Gastrocnemius medialis (tissue), 4 donors: ENCODE data around the gene ACAN. TPM values are rescaled to one million over a fixed set of nuclear protein-coding genes. Genes with fewer than 3 reads are reported as not detected.

Experiments
- ATAC-seq, 2 donors: fragments of 150-250 bp; one replicate each; pipeline ENCODE4 v1.9.1; 2016
- DNase-seq, 2 donors: peaks; one replicate each; pipeline ENCODE4 v3.0.0-alpha.2; 2019
- H3K27ac ChIP-seq, 4 donors: fragments of 200-600 bp; sonication (generic); 1 replicate in 1 of 4; 2 replicates in 3 of 4; pipeline ENCODE4 v1.5.1; 2016 to 2018; ENCODE audit warnings: mild to moderate bottlenecking in 2 of 4, moderate library complexity in 1 of 4
- H3K27me3 ChIP-seq, 3 donors: fragments of 200-600 bp; sonication (generic) in 2 of 3; 1 replicate in 1 of 3; 2 replicates in 2 of 3; pipeline versions ENCODE4 v1.5.1 to v1.6.0; 2016 to 2019; ENCODE audit warnings: mild to moderate bottlenecking in 1 of 3, moderate library complexity in 1 of 3
- H3K36me3 ChIP-seq, 2 donors: fragments of 200-600 bp; sonication (generic) in 1 of 2; one replicate each; pipeline ENCODE4 v1.5.1; 2017 to 2018
- H3K4me1 ChIP-seq, 2 donors: fragments of 200-600 bp; sonication (generic) in 1 of 2; one replicate each; pipeline ENCODE4 v1.5.1; 2016 to 2017; ENCODE audit warnings: mild to moderate bottlenecking in 2 of 2
- H3K4me3 ChIP-seq, 4 donors: fragments of 200-600 bp; sonication (generic) in 3 of 4; 1 replicate in 1 of 4; 2 replicates in 3 of 4; pipeline ENCODE4 v1.5.1; 2016 to 2019; ENCODE audit warnings: mild to moderate bottlenecking in 2 of 4
- H3K9me3 ChIP-seq, 3 donors: fragments of 200-600 bp; sonication (generic) in 2 of 3; 1 replicate in 1 of 3; 2 replicates in 2 of 3; pipeline ENCODE4 v1.5.1; 2016 to 2019
- CTCF ChIP-seq, 5 experiments: fragments of 450-650 bp in 3 of 5; fragments of 200-600 bp in 2 of 5; sonication (generic) in 2 of 5; IDR thresholded peaks in 4 of 5; conservative IDR thresholded peaks in 1 of 5; 1 replicate in 4 of 5; 2 replicates in 1 of 5; pipeline ENCODE4 v1.5.1; 2016 to 2019; ENCODE audit warnings: antibody characterized with exemption in 5 of 5, mild to moderate bottlenecking in 3 of 5, moderate library complexity in 3 of 5
- POLR2A ChIP-seq, 2 donors: fragments of 450-650 bp; IDR thresholded peaks; one replicate each; pipeline ENCODE4 v1.6.1; 2017; ENCODE audit warnings: antibody characterized with exemption in 2 of 2, mild to moderate bottlenecking in 2 of 2, moderate library complexity in 2 of 2
- in situ Hi-C, 4 donors: fragments of 200-750 bp; cut with MboI; loops; one replicate each; pipeline versions ENCODE4 v1.15.0 to v1.8.0; 2017; ENCODE audit warnings: low sequenced_read_pairs in 4 of 4
- intact Hi-C: fragments of 100-400 bp; cut with DNase I; formaldehyde crosslinking; loops from one replicate; pipeline ENCODE4 v1.15.1; 2023; ENCODE audit warnings: low total_unique reads
- total RNA-seq, 4 donors: library from RNA; depleted of rRNA; stranded (reverse); fragments of >200 nt; gene quantifications; one replicate each; pipeline versions ENCODE4 v1.1.0 to v1.2.3, GENCODE V29; 2016

The ACAN gene
- total RNA-seq, 4 donors from 2014 or later = 0.04 to 1.7 TPM; not detected in 2

GRCh38 chr15:88900309-88900981 is 97.2 kb downstream of the ACAN start:
- H3K4me3 ChIP-seq = no peak overlapping the region
- H3K27ac ChIP-seq = peak overlapping the region; percentile 74 to 85 (median 79)
- intact Hi-C loops (no loop called here), in situ Hi-C loops (loop anchor here (5.0 to 25.0 kb wide), 4 partner anchors 114 to 264 kb away; no protein-coding TSS in a partner anchor)
- ATAC-seq = peak; percentile 58 to 65
- no peaks in the 10 kb centered on the region for H3K9me3 ChIP-seq
- peaks cover 25 to 51% of the 10 kb centered on the region in 2 donors for H3K4me1 ChIP-seq
- peaks cover 0 to 3% (median under 1%) of the 10 kb centered on the region in 3 donors for H3K27me3 ChIP-seq
- H3K36me3 ChIP-seq = peaks cover 0 to 65% of the 10 kb centered on the region in 2 donors
- DNase-seq = peak; percentile 45 to 58
- no peak for TF ChIP-seq POLR2A (IDR thresholded peaks at IDR 0.05)
- TF ChIP-seq CTCF (IDR thresholded peaks at IDR 0.05 in 4 of 5, conservative IDR thresholded peaks at IDR 0.05 in 1 of 5) = no peak

- intact Hi-C loops (loop anchor here (1.0 kb wide), 1 partner anchor 10 kb away; no protein-coding TSS in a partner anchor), in situ Hi-C loops (loop anchor here (5.0 to 25.0 kb wide), 4 partner anchors 114 to 264 kb away; no protein-coding TSS in a partner anchor)
These were observed 97.8 kb downstream of the ACAN start for GRCh38 chr15:88900982-88901418.

GRCh38 chr15:88901508-88902220 is 98.4 kb downstream of the ACAN start:
- Histone ChIP-seq H3K27me3 (no peaks in the 10 kb centered on the region), H3K36me3 (peaks cover 0 to 77% of the 10 kb centered on the region in 2 donors), H3K4me1 (peaks cover 38 to 55% of the 10 kb centered on the region in 2 donors), H3K27ac (peak overlapping the region; percentile 74 to 85 (median 79)), H3K4me3 (no peak overlapping the region), H3K9me3 (no peaks in the 10 kb centered on the region)
- intact Hi-C loops (loop anchor here (1.0 kb wide), 1 partner anchor 10 kb away; no protein-coding TSS in a partner anchor), in situ Hi-C loops (loop anchor here (5.0 to 25.0 kb wide), 4 partner anchors 113 to 263 kb away; no protein-coding TSS in a partner anchor)
- DNase-seq (no peak), ATAC-seq (no peak)
- TF ChIP-seq POLR2A (IDR thresholded peaks at IDR 0.05) (no peak), CTCF (IDR thresholded peaks at IDR 0.05 in 4 of 5, conservative IDR thresholded peaks at IDR 0.05 in 1 of 5) (no peak)

More at GRCh38 chr15:88900982-88901418, 97.8 kb downstream of the ACAN start:
- Histone ChIP-seq H3K36me3 (peaks cover 0 to 71% of the 10 kb centered on the region in 2 donors), H3K4me1 (peaks cover 31 to 54% of the 10 kb centered on the region in 2 donors), H3K27me3 (no peaks in the 10 kb centered on the region), H3K27ac (peak overlapping the region; percentile 74 to 85 (median 79)), H3K4me3 (no peak overlapping the region), H3K9me3 (no peaks in the 10 kb centered on the region)
- TF ChIP-seq POLR2A (IDR thresholded peaks at IDR 0.05) (no peak), CTCF (IDR thresholded peaks at IDR 0.05 in 4 of 5, conservative IDR thresholded peaks at IDR 0.05 in 1 of 5) (no peak)
- no peak for ATAC-seq
- no peak for DNase-seq

GRCh38 chr15:88902221-88902835 is 99.1 kb downstream of the ACAN start:
- H3K36me3 ChIP-seq = peaks cover 0 to 84% of the 10 kb centered on the region in 2 donors
- DNase-seq (no peak), ATAC-seq (no peak)
- in situ Hi-C loops (loop anchor here (5.0 to 25.0 kb wide), 4 partner anchors 112 to 262 kb away; no protein-coding TSS in a partner anchor), intact Hi-C loops (no loop called here)
- peaks cover 38 to 49% of the 10 kb centered on the region in 2 donors for H3K4me1 ChIP-seq
- peak overlapping the region; percentile 74 to 85 (median 79) for H3K27ac ChIP-seq
- TF ChIP-seq CTCF (IDR thresholded peaks at IDR 0.05 in 4 of 5, conservative IDR thresholded peaks at IDR 0.05 in 1 of 5) (no peak), POLR2A (IDR thresholded peaks at IDR 0.05) (no peak)
- H3K4me3 ChIP-seq = no peak overlapping the region
- H3K27me3 ChIP-seq = no peaks in the 10 kb centered on the region
- no peaks in the 10 kb centered on the region for H3K9me3 ChIP-seq
